ENCODE results near the gene NSRP1.

NSRP1 gene

GRCh38 chr17:30153463-30153862 is 36.8 kb downstream of the NSRP1 start:
- no peak for TF ChIP-seq ZNF274 (IDR thresholded peaks at IDR 0.05; ENCODE audit: low read depth, low read length)
- no peak overlapping the region for H3K4me3 ChIP-seq (ENCODE audit: low read length)

GRCh38 chr17:30155389-30155788 is 38.8 kb downstream of the NSRP1 start:
- no peak overlapping the region for H3K4me3 ChIP-seq (ENCODE audit: low read length)
- no peak for TF ChIP-seq ZNF274 (IDR thresholded peaks at IDR 0.05; ENCODE audit: low read depth, low read length)

GRCh38 chr17:30158896-30159625 is 42.4 kb downstream of the NSRP1 start:
- no peak for TF ChIP-seq ZNF274 (IDR thresholded peaks at IDR 0.05; ENCODE audit: low read depth, low read length)
- H3K4me3 ChIP-seq (ENCODE audit: low read length): no peak overlapping the region

- no peak for TF ChIP-seq ZNF274 (IDR thresholded peaks at IDR 0.05; ENCODE audit: low read depth, low read length)
- no peak overlapping the region for H3K4me3 ChIP-seq (ENCODE audit: low read length)
Measured at GRCh38 chr17:30160419-30161172, 44.0 kb downstream of the NSRP1 start.

GRCh38 chr17:30161601-30162000 is 45.0 kb downstream of the NSRP1 start:
- H3K4me3 ChIP-seq (ENCODE audit: low read length): no peak overlapping the region
- TF ChIP-seq ZNF274 (IDR thresholded peaks at IDR 0.05; ENCODE audit: low read depth, low read length): no peak

- H3K4me3 ChIP-seq (ENCODE audit: low read length): no peak overlapping the region
- TF ChIP-seq ZNF274 (IDR thresholded peaks at IDR 0.05; ENCODE audit: low read depth, low read length): no peak
Measured at GRCh38 chr17:30164531-30164930, 47.9 kb downstream of the NSRP1 start.

- TF ChIP-seq ZNF274 (IDR thresholded peaks at IDR 0.05; ENCODE audit: low read depth, low read length): no peak
Measured at GRCh38 chr17:30165147-30165546, 48.5 kb downstream of the NSRP1 start.

GRCh38 chr17:30165960-30166359 is 49.3 kb downstream of the NSRP1 start:
- no peak for TF ChIP-seq ZNF274 (IDR thresholded peaks at IDR 0.05; ENCODE audit: low read depth, low read length)
- H3K4me3 ChIP-seq (ENCODE audit: low read length): no peak overlapping the region

More at GRCh38 chr17:30165147-30165546, 48.5 kb downstream of the NSRP1 start:
- no peak overlapping the region for H3K4me3 ChIP-seq (ENCODE audit: low read length)

GRCh38 chr17:30170415-30170987 is 53.9 kb downstream of the NSRP1 start:
- TF ChIP-seq ZNF274 (IDR thresholded peaks at IDR 0.05; ENCODE audit: low read depth, low read length): no peak
- no peak overlapping the region for H3K4me3 ChIP-seq (ENCODE audit: low read length)

- no peak overlapping the region for H3K4me3 ChIP-seq (ENCODE audit: low read length)
- no peak for TF ChIP-seq ZNF274 (IDR thresholded peaks at IDR 0.05; ENCODE audit: low read depth, low read length)
Measured at GRCh38 chr17:30172560-30172959, 55.9 kb downstream of the NSRP1 start.

GRCh38 chr17:30173649-30174048 is 57.0 kb downstream of the NSRP1 start:
- no peak for TF ChIP-seq ZNF274 (IDR thresholded peaks at IDR 0.05; ENCODE audit: low read depth, low read length)
- H3K4me3 ChIP-seq (ENCODE audit: low read length): no peak overlapping the region

GRCh38 chr17:30174556-30174955 is 57.9 kb downstream of the NSRP1 start:
- no peak overlapping the region for H3K4me3 ChIP-seq (ENCODE audit: low read length)
- TF ChIP-seq ZNF274 (IDR thresholded peaks at IDR 0.05; ENCODE audit: low read depth, low read length): no peak

- no peak overlapping the region for H3K4me3 ChIP-seq (ENCODE audit: low read length)
- TF ChIP-seq ZNF274 (IDR thresholded peaks at IDR 0.05; ENCODE audit: low read depth, low read length): no peak
Measured at GRCh38 chr17:30176855-30177254, 60.2 kb downstream of the NSRP1 start.

- H3K4me3 ChIP-seq (ENCODE audit: low read length): no peak overlapping the region
- no peak for TF ChIP-seq ZNF274 (IDR thresholded peaks at IDR 0.05; ENCODE audit: low read depth, low read length)
Measured at GRCh38 chr17:30186761-30187160, 70.1 kb downstream of the NSRP1 start.

GRCh38 chr17:30187573-30187972 is 71.0 kb downstream of the NSRP1 start:
- no peak for TF ChIP-seq ZNF274 (IDR thresholded peaks at IDR 0.05; ENCODE audit: low read depth, low read length)
- H3K4me3 ChIP-seq (ENCODE audit: low read length): no peak overlapping the region
